HG03039 (cell line): ENCODE measurements around the gene PHLPP1.
"Not testable (repeated sequence)": the region's sequence is repeated elsewhere in the genome, so short reads cannot be mapped to it uniquely, and the experiment has no call there.

Experiments used
- ATAC-seq: cut with Tn5 transposase; IDR thresholded peaks from one replicate; pipeline ENCODE4 v1.9.1; 2021; ENCODE audit warnings: mild to moderate bottlenecking, moderate library complexity; ENCODE audit not compliant: unreplicated experiment

PHLPP1 gene

GRCh38 chr18:62715436-62715758 is at the start of gene PHLPP1:
Gene PHLPP1, plus strand, starts transcription at chr18:62715541. Its CDS starts 143 bp downstream, at chr18:62715684.
- peak; percentile 15 for ATAC-seq

- no peak for ATAC-seq
These were observed 46.1 kb upstream of the PHLPP1 start for GRCh38 chr18:62669225-62669624.

GRCh38 chr18:62670573-62670972 is 44.8 kb upstream of the PHLPP1 start:
- no peak for ATAC-seq

- ATAC-seq, result no peak
These were observed 42.7 kb upstream of the PHLPP1 start for GRCh38 chr18:62672600-62672999.

GRCh38 chr18:62678847-62679485 is 36.4 kb upstream of the PHLPP1 start:
- ATAC-seq, result no peak

- ATAC-seq, result no peak
These were observed 33.0 kb upstream of the PHLPP1 start for GRCh38 chr18:62682371-62682770.

- no peak for ATAC-seq
These were observed 31.4 kb upstream of the PHLPP1 start for GRCh38 chr18:62683935-62684334.

- no peak for ATAC-seq
These were observed 26.5 kb upstream of the PHLPP1 start for GRCh38 chr18:62688743-62689317.

GRCh38 chr18:62690236-62690815 is 25.0 kb upstream of the PHLPP1 start:
- no peak for ATAC-seq

GRCh38 chr18:62693659-62694058 is 21.7 kb upstream of the PHLPP1 start:
- no peak for ATAC-seq

GRCh38 chr18:62697636-62698035 is 17.7 kb upstream of the PHLPP1 start:
- no peak for ATAC-seq

- ATAC-seq, result no peak
These were observed 13.1 kb upstream of the PHLPP1 start for GRCh38 chr18:62702259-62702658.

GRCh38 chr18:62706879-62707278 is 8.5 kb upstream of the PHLPP1 start:
- ATAC-seq, result not testable (repeated sequence)

- not testable (repeated sequence) for ATAC-seq
These were observed 5.4 kb upstream of the PHLPP1 start for GRCh38 chr18:62709908-62710307.

- ATAC-seq, result no peak
These were observed 4.9 kb upstream of the PHLPP1 start for GRCh38 chr18:62710417-62710816.

GRCh38 chr18:62711781-62712180 is 3.6 kb upstream of the PHLPP1 start:
- no peak for ATAC-seq

- no peak for ATAC-seq
These were observed 1.6 kb upstream of the PHLPP1 start for GRCh38 chr18:62713651-62714247.

GRCh38 chr18:62714671-62715435 is 488 bp upstream of the PHLPP1 start:
- peak; percentile 66 for ATAC-seq

GRCh38 chr18:62715759-62716615 is 646 bp downstream of the PHLPP1 start:
- peak; percentile 22 for ATAC-seq

- ATAC-seq, result no peak
These were observed 1.4 kb downstream of the PHLPP1 start for GRCh38 chr18:62716619-62717168.
